ENCODE data around the gene DOCK3.

The DOCK3 gene

DNA sequence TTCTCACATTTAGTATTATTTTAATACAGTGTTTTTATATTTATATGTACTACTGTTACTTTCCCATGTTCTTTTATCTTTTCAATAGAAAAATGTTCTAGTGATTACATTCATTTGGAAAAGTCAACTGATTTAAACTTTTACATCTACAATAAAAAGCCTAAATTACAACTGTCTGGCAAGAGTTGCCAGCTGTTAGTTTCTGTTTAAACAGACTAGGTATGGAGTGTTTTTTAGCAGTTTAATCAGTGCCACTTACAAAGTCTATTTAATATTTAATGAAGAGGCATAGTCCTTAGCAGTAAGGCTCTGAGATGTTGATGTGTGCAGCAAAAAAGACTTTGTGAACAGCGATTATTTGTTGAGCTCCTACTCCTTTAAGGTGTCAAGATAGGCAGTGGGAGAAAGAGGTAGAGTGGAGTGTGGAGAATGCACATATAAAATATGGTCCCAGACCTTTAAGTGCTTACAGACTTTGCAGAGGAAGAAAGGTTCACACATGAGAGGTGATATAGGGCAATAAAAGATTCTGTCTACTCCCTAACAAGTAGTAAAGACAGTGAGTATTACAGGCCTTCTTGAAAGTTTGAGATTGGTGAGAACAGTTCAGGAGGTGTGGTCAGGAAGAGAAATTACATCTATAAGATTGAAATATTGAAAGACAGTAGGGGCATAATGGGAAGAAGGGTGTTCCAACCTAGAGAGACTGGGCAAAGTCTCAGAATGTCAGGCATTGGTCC lies 320.5 kb downstream of the DOCK3 start:
- Histone ChIP-seq H3K4me1 (ENCODE audit: control insufficient read depth in 1 of 2, insufficient read depth in 2 of 2, low read length in 2 of 2) (no peaks in the 10 kb centered on the region), H3K9me3 (ENCODE audit: control insufficient read depth in 1 of 2, low read length in 2 of 2) (peaks cover 0 to 7% of the 10 kb centered on the region in 2 donors), H3K27me3 (ENCODE audit: low read depth, low read length) (no peaks in the 10 kb centered on the region), H3K36me3 (ENCODE audit: control insufficient read depth in 1 of 2, insufficient read depth in 2 of 2, low read length in 2 of 2) (no peaks in the 10 kb centered on the region), H3K27ac (ENCODE audit: low read length) (no peak overlapping the region), H3K4me3 (ENCODE audit: low read depth in 1 of 2, low read length in 2 of 2) (no peak overlapping the region)

GRCh38 chr3:51002495-51002894 lies 327.8 kb downstream of the DOCK3 start:
- H3K4me3 ChIP-seq (ENCODE audit: low read depth in 1 of 2, low read length in 2 of 2) = no peak overlapping the region
- H3K27ac ChIP-seq (ENCODE audit: low read length) = no peak overlapping the region
- H3K4me1 ChIP-seq (ENCODE audit: control insufficient read depth in 1 of 2, insufficient read depth in 2 of 2, low read length in 2 of 2) = no peaks in the 10 kb centered on the region
- H3K27me3 ChIP-seq (ENCODE audit: low read depth, low read length) = no peaks in the 10 kb centered on the region
- H3K9me3 ChIP-seq (ENCODE audit: control insufficient read depth in 1 of 2, low read length in 2 of 2) = peaks cover 0 to 3% of the 10 kb centered on the region in 2 donors
- no peaks in the 10 kb centered on the region for H3K36me3 ChIP-seq (ENCODE audit: control insufficient read depth in 1 of 2, insufficient read depth in 2 of 2, low read length in 2 of 2)

- H3K9me3 ChIP-seq (ENCODE audit: control insufficient read depth in 1 of 2, low read length in 2 of 2) = peaks cover 0 to 3% of the 10 kb centered on the region in 2 donors
- no peaks in the 10 kb centered on the region for H3K4me1 ChIP-seq (ENCODE audit: control insufficient read depth in 1 of 2, insufficient read depth in 2 of 2, low read length in 2 of 2)
- no peak overlapping the region for H3K4me3 ChIP-seq (ENCODE audit: low read depth in 1 of 2, low read length in 2 of 2)
- H3K27me3 ChIP-seq (ENCODE audit: low read depth, low read length) = no peaks in the 10 kb centered on the region
- H3K27ac ChIP-seq (ENCODE audit: low read length) = no peak overlapping the region
- H3K36me3 ChIP-seq (ENCODE audit: control insufficient read depth in 1 of 2, insufficient read depth in 2 of 2, low read length in 2 of 2) = no peaks in the 10 kb centered on the region
These were observed 329.5 kb downstream of the DOCK3 start for GRCh38 chr3:51004235-51004634.

- no peaks in the 10 kb centered on the region for H3K9me3 ChIP-seq (ENCODE audit: control insufficient read depth in 1 of 2, low read length in 2 of 2)
- no peaks in the 10 kb centered on the region for H3K27me3 ChIP-seq (ENCODE audit: low read depth, low read length)
- H3K36me3 ChIP-seq (ENCODE audit: control insufficient read depth in 1 of 2, insufficient read depth in 2 of 2, low read length in 2 of 2) = no peaks in the 10 kb centered on the region
- H3K4me1 ChIP-seq (ENCODE audit: control insufficient read depth in 1 of 2, insufficient read depth in 2 of 2, low read length in 2 of 2) = no peaks in the 10 kb centered on the region
- no peak overlapping the region for H3K4me3 ChIP-seq (ENCODE audit: low read depth in 1 of 2, low read length in 2 of 2)
- H3K27ac ChIP-seq (ENCODE audit: low read length) = no peak overlapping the region
These were observed 349.4 kb downstream of the DOCK3 start for GRCh38 chr3:51024121-51024520.

DNA sequence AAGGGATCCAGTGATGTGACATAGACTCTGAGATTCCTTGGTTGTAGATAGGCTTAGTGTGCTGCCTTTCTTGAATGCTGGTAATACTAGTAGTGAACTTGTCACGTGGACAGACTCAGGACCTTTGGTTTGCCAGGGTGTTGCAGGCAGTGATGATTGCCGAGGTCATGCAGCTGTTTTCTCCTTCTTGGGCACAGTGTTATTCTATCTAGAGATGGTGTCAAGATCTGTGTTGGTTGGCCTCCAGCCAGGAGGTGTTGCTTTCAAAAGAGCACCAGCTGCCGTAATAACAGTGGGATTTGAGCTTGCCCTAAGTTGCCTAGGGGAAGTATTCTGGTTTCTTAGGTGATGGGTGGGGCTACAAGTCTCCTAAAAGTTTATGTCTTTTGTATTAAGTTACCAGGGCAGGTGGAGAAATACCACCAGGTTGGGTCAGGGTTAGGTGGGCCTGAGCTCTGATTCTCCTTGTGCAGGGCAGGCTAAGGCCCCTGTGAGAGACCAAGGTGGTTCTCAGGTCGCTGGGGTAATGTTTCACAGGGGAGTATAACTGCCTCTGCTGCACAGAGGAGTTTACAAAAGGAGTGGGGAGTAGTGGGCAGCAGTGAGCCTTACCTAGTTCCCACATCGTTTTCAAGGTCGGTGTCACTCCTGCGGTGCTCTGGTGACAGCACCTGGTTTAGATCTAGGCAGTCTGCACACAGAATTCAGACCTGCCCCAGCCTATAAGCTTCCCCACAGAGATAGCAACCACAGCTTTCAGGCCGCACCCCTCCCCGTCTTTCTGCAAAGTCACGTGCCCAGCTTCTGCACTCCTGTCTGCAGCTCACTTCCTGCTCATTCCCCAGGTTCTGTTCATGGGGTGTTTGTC lies 350.3 kb downstream of the DOCK3 start:
- no peak overlapping the region for H3K27ac ChIP-seq (ENCODE audit: low read length)

DNA sequence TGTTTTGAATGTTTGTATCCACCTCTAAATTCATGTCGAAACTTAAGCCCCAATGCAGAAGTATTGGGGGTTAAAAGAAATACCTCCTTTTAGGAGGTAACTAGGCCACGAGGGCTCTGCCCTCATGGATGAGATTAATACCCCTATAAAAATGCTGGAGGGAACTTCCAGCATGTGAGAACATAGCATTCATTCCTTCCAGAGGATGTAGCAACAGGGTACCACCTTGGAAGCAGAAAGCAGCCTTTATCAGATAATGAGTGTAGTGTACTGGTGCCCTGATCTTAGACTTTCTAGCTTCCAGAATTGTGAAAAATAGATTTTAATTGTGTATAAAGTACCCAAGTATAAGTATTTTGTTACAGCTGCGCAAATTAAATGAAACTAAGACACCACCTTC lies 356.9 kb downstream of the DOCK3 start:
- Histone ChIP-seq H3K4me1 (ENCODE audit: control insufficient read depth in 1 of 2, insufficient read depth in 2 of 2, low read length in 2 of 2) (no peaks in the 10 kb centered on the region), H3K27ac (ENCODE audit: low read length) (no peak overlapping the region), H3K4me3 (ENCODE audit: low read depth in 1 of 2, low read length in 2 of 2) (no peak overlapping the region), H3K36me3 (ENCODE audit: control insufficient read depth in 1 of 2, insufficient read depth in 2 of 2, low read length in 2 of 2) (no peaks in the 10 kb centered on the region), H3K27me3 (ENCODE audit: low read depth, low read length) (no peaks in the 10 kb centered on the region), H3K9me3 (ENCODE audit: control insufficient read depth in 1 of 2, low read length in 2 of 2) (no peaks in the 10 kb centered on the region)

More for the DNA sequence above, 350.3 kb downstream of the DOCK3 start:
- Histone ChIP-seq H3K4me1 (ENCODE audit: control insufficient read depth in 1 of 2, insufficient read depth in 2 of 2, low read length in 2 of 2) (no peaks in the 10 kb centered on the region), H3K4me3 (ENCODE audit: low read depth in 1 of 2, low read length in 2 of 2) (no peak overlapping the region), H3K27me3 (ENCODE audit: low read depth, low read length) (no peaks in the 10 kb centered on the region), H3K9me3 (ENCODE audit: control insufficient read depth in 1 of 2, low read length in 2 of 2) (no peaks in the 10 kb centered on the region), H3K36me3 (ENCODE audit: control insufficient read depth in 1 of 2, insufficient read depth in 2 of 2, low read length in 2 of 2) (no peaks in the 10 kb centered on the region)

GRCh38 chr3:51035630-51036029 lies 360.9 kb downstream of the DOCK3 start:
- H3K4me3 ChIP-seq (ENCODE audit: low read depth in 1 of 2, low read length in 2 of 2) = no peak overlapping the region
- H3K9me3 ChIP-seq (ENCODE audit: control insufficient read depth in 1 of 2, low read length in 2 of 2) = no peaks in the 10 kb centered on the region
- no peaks in the 10 kb centered on the region for H3K4me1 ChIP-seq (ENCODE audit: control insufficient read depth in 1 of 2, insufficient read depth in 2 of 2, low read length in 2 of 2)
- no peaks in the 10 kb centered on the region for H3K27me3 ChIP-seq (ENCODE audit: low read depth, low read length)
- H3K36me3 ChIP-seq (ENCODE audit: control insufficient read depth in 1 of 2, insufficient read depth in 2 of 2, low read length in 2 of 2) = no peaks in the 10 kb centered on the region
- H3K27ac ChIP-seq (ENCODE audit: low read length) = no peak overlapping the region

- Histone ChIP-seq H3K27me3 (ENCODE audit: low read depth, low read length) (no peaks in the 10 kb centered on the region), H3K27ac (ENCODE audit: low read length) (no peak overlapping the region), H3K9me3 (ENCODE audit: control insufficient read depth in 1 of 2, low read length in 2 of 2) (no peaks in the 10 kb centered on the region), H3K4me1 (ENCODE audit: control insufficient read depth in 1 of 2, insufficient read depth in 2 of 2, low read length in 2 of 2) (no peaks in the 10 kb centered on the region), H3K4me3 (ENCODE audit: low read depth in 1 of 2, low read length in 2 of 2) (no peak overlapping the region), H3K36me3 (ENCODE audit: control insufficient read depth in 1 of 2, insufficient read depth in 2 of 2, low read length in 2 of 2) (no peaks in the 10 kb centered on the region)
These were observed 370.3 kb downstream of the DOCK3 start for GRCh38 chr3:51044982-51045381.

GRCh38 chr3:51052562-51052961 lies 377.8 kb downstream of the DOCK3 start:
- Histone ChIP-seq H3K27me3 (ENCODE audit: low read depth, low read length) (no peaks in the 10 kb centered on the region), H3K36me3 (ENCODE audit: control insufficient read depth in 1 of 2, insufficient read depth in 2 of 2, low read length in 2 of 2) (no peaks in the 10 kb centered on the region), H3K4me1 (ENCODE audit: control insufficient read depth in 1 of 2, insufficient read depth in 2 of 2, low read length in 2 of 2) (no peaks in the 10 kb centered on the region), H3K27ac (ENCODE audit: low read length) (no peak overlapping the region), H3K9me3 (ENCODE audit: control insufficient read depth in 1 of 2, low read length in 2 of 2) (no peaks in the 10 kb centered on the region), H3K4me3 (ENCODE audit: low read depth in 1 of 2, low read length in 2 of 2) (no peak overlapping the region)

- Histone ChIP-seq H3K4me3 (ENCODE audit: low read depth in 1 of 2, low read length in 2 of 2) (no peak overlapping the region), H3K4me1 (ENCODE audit: control insufficient read depth in 1 of 2, insufficient read depth in 2 of 2, low read length in 2 of 2) (no peaks in the 10 kb centered on the region)
These were observed 382.4 kb downstream of the DOCK3 start for GRCh38 chr3:51057121-51057520.

DNA sequence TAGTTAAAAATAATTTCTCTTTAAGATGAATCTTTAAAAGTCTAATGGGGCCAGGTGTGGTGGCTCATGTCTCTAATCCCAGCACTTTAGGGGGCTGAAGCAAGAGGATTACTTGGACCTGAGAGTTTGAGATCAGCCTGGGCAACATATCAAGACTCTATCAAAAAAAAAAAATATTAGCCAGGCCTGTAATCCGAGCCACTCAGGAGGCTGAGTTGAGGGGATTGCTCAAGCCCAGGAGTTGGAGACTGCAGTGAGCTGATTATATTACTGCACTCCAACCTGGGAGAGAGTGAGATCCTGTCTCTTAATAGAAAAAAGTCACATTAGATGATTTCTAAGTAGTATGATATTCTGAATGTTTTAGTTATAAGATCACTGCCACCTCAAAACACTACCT lies 388.3 kb downstream of the DOCK3 start:
- H3K27ac ChIP-seq (ENCODE audit: low read length) = no peak overlapping the region
- H3K9me3 ChIP-seq (ENCODE audit: control insufficient read depth in 1 of 2, low read length in 2 of 2) = no peaks in the 10 kb centered on the region
- H3K27me3 ChIP-seq (ENCODE audit: low read depth, low read length) = no peaks in the 10 kb centered on the region
- H3K4me3 ChIP-seq (ENCODE audit: low read depth in 1 of 2, low read length in 2 of 2) = no peak overlapping the region
- H3K4me1 ChIP-seq (ENCODE audit: control insufficient read depth in 1 of 2, insufficient read depth in 2 of 2, low read length in 2 of 2) = no peaks in the 10 kb centered on the region
- no peaks in the 10 kb centered on the region for H3K36me3 ChIP-seq (ENCODE audit: control insufficient read depth in 1 of 2, insufficient read depth in 2 of 2, low read length in 2 of 2)

More at GRCh38 chr3:51057121-51057520, 382.4 kb downstream of the DOCK3 start:
- Histone ChIP-seq H3K27ac (ENCODE audit: low read length) (no peak overlapping the region), H3K9me3 (ENCODE audit: control insufficient read depth in 1 of 2, low read length in 2 of 2) (no peaks in the 10 kb centered on the region), H3K36me3 (ENCODE audit: control insufficient read depth in 1 of 2, insufficient read depth in 2 of 2, low read length in 2 of 2) (no peaks in the 10 kb centered on the region), H3K27me3 (ENCODE audit: low read depth, low read length) (no peaks in the 10 kb centered on the region)
